HG03565 (cell line): ENCODE results near the gene GAS7.

Experiments used
- ATAC-seq: cut with Tn5 transposase; IDR thresholded peaks from one replicate; pipeline ENCODE4 v1.9.1; 2021; ENCODE audit warnings: mild to moderate bottlenecking, moderate library complexity; ENCODE audit not compliant: unreplicated experiment

The GAS7 gene

GRCh38 chr17:10198509-10199249 lies at the start of gene GAS7:
Gene GAS7, minus strand, starts transcription at chr17:10198606.
- no peak for ATAC-seq

DNA sequence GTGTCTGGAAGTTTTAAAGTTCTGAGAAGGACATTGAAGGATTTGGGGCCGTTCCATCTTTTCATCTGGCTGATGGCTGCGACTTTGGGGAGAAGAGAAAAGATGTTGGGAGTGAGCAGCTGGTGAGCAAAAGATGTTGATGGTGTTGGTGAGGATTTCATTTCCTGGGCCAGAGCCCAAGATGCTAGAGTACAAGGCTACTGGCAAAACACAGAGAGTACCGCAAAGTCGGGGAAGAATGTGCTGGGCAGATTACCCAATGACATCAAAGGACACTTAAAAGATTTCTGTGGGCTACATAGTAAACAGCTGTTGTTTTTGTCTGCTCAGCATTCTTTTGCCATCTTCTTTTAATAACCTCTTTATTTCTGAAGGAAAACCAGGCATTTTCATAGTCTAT lies 49.4 kb upstream of the GAS7 start:
- ATAC-seq = no peak

DNA sequence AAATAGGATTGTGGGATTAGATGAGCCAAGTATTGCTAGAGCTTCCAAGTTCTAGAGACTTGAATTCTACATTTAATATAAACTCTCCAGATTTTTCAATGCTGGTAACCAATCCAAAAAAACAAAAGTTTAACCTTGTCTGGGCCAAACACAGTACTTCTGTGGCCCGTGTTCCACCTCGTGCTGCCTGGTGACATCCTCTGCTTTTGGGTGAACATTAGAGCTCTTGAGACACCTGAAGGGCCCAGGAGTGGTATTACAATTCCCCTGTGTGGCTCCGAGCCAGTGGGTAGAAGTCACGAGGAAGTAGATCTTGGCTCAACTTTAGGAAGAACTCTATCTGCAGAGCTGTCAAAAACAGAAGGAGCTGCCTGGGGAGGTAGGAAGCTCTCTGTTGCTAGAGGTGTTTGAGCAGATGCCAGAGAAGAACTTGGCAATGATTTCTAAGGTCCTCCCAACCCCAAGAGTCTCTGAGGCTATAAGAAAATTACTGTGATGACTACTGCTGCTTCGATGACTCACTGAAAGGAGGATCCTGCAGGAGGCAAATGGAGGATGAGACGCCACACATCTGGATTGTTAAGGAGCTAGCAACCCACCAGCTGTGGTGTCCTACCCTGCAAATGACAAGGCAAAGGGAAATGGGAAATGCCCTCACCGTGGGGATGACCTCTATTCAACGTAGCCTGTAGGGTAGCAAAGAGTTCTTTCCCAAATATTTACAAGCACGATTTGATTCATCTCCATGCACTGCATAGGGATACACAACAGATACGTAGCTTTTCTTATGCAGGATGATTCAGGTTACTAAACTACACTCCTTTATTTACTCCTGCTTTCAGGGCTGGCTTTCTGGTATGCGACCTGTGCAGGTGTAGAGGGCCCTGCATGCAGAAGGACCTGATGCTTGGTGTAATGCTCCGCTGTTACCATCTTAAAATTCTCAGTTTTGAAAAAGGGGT lies 45.8 kb upstream of the GAS7 start:
- no peak for ATAC-seq

DNA sequence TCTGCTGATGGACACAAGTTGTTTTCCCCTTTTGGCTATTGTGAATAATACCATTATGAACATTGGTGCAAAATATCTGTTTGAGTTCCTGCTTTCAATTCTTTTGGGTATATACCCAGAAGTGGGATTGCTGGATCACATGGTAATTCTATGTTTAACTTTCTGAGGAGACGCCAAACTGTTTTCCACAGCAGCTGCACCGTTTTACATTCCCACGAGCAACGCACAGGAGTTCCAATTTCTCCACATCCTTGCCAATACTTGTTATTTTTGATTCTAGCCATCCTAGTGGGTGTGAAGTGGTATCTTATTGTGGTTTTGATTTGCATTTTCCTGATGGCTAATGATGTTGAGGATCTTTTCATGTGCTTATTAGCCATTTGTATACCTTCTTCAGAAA lies 43.4 kb upstream of the GAS7 start:
- no peak for ATAC-seq

GRCh38 chr17:10238661-10239060 lies 40.3 kb upstream of the GAS7 start:
- no peak for ATAC-seq

DNA sequence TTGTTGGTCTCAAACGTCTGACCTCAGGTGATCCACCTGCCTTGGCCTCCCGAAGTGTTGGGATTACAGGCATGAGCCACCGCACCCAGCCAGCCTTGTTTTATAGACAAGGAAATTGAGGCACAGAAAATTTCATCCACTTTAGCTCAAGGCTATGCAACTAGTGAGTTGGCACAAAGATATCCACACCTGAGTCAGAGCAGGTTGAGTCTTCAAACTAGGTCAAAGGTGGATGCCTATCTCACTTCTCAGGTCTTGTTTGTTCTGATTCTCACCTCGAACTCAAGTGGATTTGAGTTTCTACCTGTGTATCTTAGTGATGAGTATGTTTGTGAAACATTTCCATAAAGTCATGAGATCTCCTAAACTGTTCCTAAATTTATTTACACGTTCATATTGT lies 35.6 kb upstream of the GAS7 start:
- ATAC-seq = no peak

DNA sequence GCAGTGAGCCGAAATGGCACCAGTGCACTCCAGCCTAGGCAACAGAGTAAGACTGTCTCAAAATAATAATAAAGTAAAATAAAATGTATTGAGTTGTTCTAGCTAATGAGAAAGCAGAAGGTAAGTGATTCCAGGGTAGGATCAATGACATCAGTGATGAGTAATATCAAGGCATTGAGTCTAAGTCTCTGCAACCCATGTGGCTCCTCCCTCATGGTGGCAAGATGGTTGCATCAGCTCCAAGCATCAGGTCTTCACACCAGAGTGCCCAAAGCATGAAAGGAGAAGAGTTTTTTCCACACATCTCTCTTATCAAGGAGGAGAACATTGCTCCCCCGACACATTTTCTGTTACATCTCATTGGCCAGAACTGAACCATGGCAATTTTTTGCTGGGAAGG lies 34.8 kb upstream of the GAS7 start:
- ATAC-seq = no peak

GRCh38 chr17:10229181-10229580 lies 30.8 kb upstream of the GAS7 start:
- ATAC-seq = no peak

GRCh38 chr17:10226930-10227695 lies 28.7 kb upstream of the GAS7 start:
- no peak for ATAC-seq

DNA sequence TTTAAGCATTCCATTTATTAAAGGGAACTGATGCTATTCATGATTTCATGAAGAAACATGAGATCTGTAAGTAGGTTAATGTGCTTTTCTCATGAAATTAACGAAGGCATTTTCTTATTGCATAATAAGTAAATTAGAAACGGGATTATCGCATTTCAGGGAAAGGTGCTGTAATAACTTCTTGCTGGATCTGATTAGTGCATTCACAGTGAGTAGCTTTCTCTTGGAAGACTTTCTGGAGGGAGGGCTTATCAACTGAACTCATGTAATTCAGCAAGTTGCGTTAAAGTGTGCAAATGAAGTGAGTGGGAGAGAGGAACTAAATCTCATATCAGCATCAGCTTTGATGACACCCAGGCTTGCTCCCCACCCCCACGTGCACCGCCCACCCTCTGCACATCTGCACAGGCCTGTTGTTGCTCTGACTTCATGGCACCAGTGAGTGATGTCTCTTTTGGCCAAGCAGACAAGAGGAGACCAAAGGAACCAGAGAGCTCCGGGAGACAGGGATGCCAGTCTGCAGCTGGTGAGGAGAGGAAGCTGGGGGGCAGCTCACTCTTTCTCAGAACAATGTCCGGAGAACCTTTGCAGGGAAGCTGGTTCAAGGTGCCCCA lies 26.3 kb upstream of the GAS7 start:
- ATAC-seq = no peak

DNA sequence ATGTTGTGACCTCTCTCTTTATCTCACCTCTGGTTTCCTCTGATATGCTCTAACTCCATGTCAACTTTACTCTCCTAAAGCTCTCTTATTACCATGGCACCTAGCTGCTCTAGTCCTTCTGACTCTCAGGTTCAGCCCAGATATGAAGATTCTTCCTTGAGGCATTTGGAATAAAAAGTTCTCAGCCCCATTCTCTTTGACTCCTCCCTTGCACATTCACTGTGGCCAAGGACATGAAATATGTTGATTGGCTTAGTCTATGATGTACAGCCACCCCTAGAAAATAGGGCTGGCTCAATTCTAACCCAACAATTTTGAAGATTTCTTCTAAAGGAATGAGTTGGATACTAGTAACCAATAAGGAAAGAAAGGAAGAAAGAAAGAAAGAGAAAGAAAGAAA lies 20.8 kb upstream of the GAS7 start:
- no peak for ATAC-seq

DNA sequence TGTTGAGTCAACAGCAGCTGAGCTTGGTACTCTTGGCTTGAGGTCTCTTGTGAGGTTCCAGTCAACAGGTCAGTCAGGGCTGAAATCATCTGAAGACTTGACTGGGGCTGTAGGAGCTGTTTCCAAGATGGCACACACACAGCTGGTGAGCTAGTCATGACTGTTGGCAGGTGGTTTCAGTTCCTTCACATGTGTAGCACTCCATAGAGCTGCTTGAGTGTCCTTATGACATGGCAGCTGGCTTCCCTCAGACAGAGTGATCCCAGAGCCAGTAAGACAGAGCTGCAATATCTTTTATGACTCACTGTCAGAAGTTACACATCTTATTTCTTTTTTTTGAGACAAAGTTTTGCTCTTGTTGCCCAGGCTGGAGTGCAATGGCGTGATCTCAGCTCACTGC lies 19.5 kb upstream of the GAS7 start:
- ATAC-seq = no peak

- no peak for ATAC-seq
These were observed 18.0 kb upstream of the GAS7 start for GRCh38 chr17:10216213-10216938.

GRCh38 chr17:10215286-10215685 lies 16.9 kb upstream of the GAS7 start:
- ATAC-seq = no peak

GRCh38 chr17:10211666-10212065 lies 13.3 kb upstream of the GAS7 start:
- no peak for ATAC-seq

DNA sequence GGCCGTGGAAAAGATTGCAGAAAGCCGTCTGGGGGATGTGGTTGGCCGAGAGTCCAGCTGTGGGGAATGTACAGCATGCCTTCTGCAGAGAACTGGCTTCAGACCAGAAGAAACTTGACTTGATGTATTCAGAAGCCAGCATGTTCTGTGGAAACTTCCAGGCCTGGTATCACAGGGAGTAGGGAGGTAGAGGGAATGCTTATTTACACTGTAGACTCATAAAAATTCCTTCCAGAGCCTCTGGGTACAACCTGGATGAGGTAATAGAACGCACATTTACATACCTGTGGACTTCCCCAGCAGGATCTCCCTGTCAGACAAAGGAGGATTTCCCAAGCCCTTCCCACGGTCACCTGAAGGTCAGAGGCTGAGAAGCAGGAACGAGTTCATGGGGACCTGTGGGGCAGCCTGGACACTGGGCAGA lies 11.8 kb upstream of the GAS7 start:
- ATAC-seq = no peak

GRCh38 chr17:10208604-10209193 lies 10.3 kb upstream of the GAS7 start:
- ATAC-seq = no peak

GRCh38 chr17:10207153-10207552 lies 8.7 kb upstream of the GAS7 start:
- no peak for ATAC-seq

DNA sequence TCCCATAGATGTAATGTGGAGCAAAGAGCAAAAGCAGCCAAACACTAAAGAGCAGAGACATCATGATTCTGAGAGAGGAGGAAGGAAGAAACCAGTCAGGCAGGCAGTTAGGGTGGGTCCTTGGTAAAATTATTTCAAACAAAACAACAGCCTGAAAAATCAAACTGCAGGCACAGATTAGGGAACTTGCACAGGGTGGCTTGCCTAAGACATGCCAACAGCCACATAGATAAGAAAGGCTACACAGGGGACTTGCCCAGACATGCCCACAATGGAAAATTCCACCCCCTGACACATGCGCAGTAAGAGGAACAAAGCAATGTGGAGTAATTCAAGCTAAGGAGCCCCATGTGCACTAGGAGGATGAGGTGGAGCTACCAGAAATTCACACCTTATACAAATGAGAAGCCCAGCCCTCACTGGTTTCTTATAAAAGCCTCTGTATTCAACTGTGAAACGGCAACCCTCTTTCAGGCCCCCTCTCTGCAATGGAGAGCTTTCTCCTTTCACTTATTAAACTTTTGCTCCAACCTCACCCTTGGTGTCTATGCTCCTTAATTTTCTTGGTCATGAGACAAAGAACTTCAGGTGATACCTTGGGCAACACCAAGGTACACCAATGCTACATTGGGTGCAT lies 7.3 kb upstream of the GAS7 start:
- ATAC-seq = no peak
